Smooth muscle cell (in vitro differentiated cells): ENCODE data around the gene NR2C2. TPM values are rescaled to one million over a fixed set of nuclear protein-coding genes. Genes with fewer than 3 reads are reported as not detected.

Experiments
- DNase-seq: peaks from one replicate; lab custom pipeline; 2025; ENCODE audit not compliant: unreplicated experiment; lab: John Stamatoyannopoulos, UW
- H2AFZ ChIP-seq: fragments of 200-600 bp; sonication (generic); 2 replicates; pipeline ENCODE4 v1.6.0; 2016; ENCODE audit warnings: antibody characterized with exemption, low read depth, mild to moderate bottlenecking
- H3F3A ChIP-seq: fragments of 200-600 bp; sonication (generic); 2 replicates; pipeline ENCODE4 v1.6.0; 2017; ENCODE audit warnings: antibody characterized with exemption, low read depth
- H3K27ac ChIP-seq: fragments of 200-600 bp; sonication (generic); 2 replicates; pipeline ENCODE4 v1.5.1; 2016; ENCODE audit warnings: low read depth, mild to moderate bottlenecking
- H3K27me3 ChIP-seq: fragments of 200-600 bp; sonication (generic); 2 replicates; pipeline ENCODE4 v1.6.1; 2016; ENCODE audit warnings: low read depth, mild to moderate bottlenecking
- H3K36me3 ChIP-seq: fragments of 200-600 bp; sonication (generic); 2 replicates; pipeline ENCODE4 v1.5.1; 2016; ENCODE audit warnings: low read depth
- H3K4me1 ChIP-seq: fragments of 200-600 bp; sonication (generic); 2 replicates; pipeline ENCODE4 v1.5.1; 2016; ENCODE audit warnings: low read depth
- H3K4me2 ChIP-seq: fragments of 200-600 bp; sonication (generic); 2 replicates; pipeline ENCODE4 v1.6.0; 2016; ENCODE audit warnings: mild to moderate bottlenecking
- H3K4me3 ChIP-seq: fragments of 200-600 bp; sonication (generic); 2 replicates; pipeline ENCODE4 v1.5.1; 2016; ENCODE audit warnings: mild to moderate bottlenecking
- H3K79me2 ChIP-seq: fragments of 200-600 bp; sonication (generic); 2 replicates; pipeline ENCODE4 v1.6.0; 2016; ENCODE audit warnings: low read depth, mild to moderate bottlenecking
- H3K9ac ChIP-seq: fragments of 200-600 bp; sonication (generic); 2 replicates; pipeline ENCODE4 v1.6.0; 2016; ENCODE audit warnings: low read depth
- H3K9me3 ChIP-seq: fragments of 200-600 bp; sonication (generic); replicated peaks from 2 replicates; pipeline ENCODE4 v1.5.1; 2016; ENCODE audit warnings: low read depth
- H4K20me1 ChIP-seq: fragments of 200-600 bp; sonication (generic); 2 replicates; pipeline ENCODE4 v1.6.0; 2016; ENCODE audit warnings: low read depth
- CTCF ChIP-seq: fragments of 200-600 bp; sonication (generic); IDR thresholded peaks from 2 replicates; pipeline ENCODE4 v1.5.1; 2017; ENCODE audit warnings: borderline replicate concordance, mild to moderate bottlenecking, antibody characterized with exemption; ENCODE audit not compliant: insufficient read depth, poor library complexity, severe bottlenecking
- WGBS: methylation state at CpG from one replicate; pipeline ENCODE4 v1.1.7; 2016; ENCODE audit warnings: low lambda C conversion rate; 5-methylcytosine and 5-hydroxymethylcytosine counted together
- polyA plus RNA-seq: library from polyadenylated mRNA; unstranded; fragments of >200 nt; fragmentation: Nextera tagmentation; extraction: Ambion mirVana; gene quantifications from 2 replicates; pipeline ENCODE4 v1.2.1, GENCODE V29; 2016
- total RNA-seq: library from RNA; depleted of rRNA; stranded (reverse); fragments of >200 nt; gene quantifications from 2 replicates; pipeline ENCODE4 v1.2.3, GENCODE V29; 2014

Gene NR2C2
- total and polyA plus RNA-seq, 2 experiments from 2014 or later = 11.6 to 28.5 TPM

- Histone ChIP-seq H3K27ac (peak overlapping the region; percentile 97), H3K36me3 (no peaks in the 10 kb centered on the region)
- WGBS = 2% methylated on average over 8 of the region's 8 CpGs
Observed at GRCh38 chr3:14946739-14947099, 664 bp upstream of the NR2C2 start.

DNA sequence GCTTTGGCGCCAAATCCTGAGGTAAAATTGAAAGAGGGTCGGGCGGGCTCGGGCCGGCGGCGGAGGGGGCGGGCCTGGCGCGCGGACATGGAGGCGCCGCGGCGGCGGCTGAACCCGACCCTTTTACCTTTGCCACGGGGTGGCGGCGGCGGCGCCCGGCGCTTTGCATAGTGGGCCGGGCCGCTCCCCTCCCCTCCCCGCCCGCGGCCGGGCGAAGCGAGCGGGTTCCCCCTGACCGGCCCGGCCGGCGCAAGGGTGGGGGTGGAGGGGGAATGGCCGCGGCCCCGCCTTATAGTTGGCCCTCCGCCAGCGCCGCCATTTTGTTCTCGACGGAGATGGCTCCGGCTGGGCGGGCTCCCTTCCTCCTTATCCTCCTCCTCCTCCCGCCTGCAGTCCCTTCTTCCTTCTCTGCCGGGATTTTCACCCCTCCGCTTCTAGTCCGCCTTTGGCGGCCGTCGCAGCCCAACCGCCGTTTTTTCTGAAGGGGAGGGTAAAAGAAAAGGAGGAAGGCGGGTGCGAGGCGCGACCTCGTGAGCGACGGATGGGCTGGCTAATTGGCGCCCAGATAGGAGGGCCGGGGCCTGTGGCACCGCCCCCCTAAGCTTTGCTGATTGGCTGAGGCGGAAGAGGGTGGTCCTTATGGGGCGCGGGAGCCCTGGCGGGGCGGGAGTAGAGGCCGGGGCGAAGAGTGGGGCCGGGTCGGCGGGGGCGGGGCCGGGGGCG, 664 bp downstream of the NR2C2 start:
- peaks cover 4% of the 10 kb centered on the region for H3F3A ChIP-seq
- no peaks in the 10 kb centered on the region for H3K27me3 ChIP-seq
- peak overlapping the region; percentile 93 for H3K4me2 ChIP-seq
- peak overlapping the region; percentile 84 for H3K4me3 ChIP-seq
- WGBS = under 1% methylated on average over 31 of the region's 79 CpGs
- TF ChIP-seq CTCF = no peak
- no peaks in the 10 kb centered on the region for H3K36me3 ChIP-seq
- peak overlapping the region; percentile 95 for H3K9ac ChIP-seq
- H3K27ac ChIP-seq = peak overlapping the region; percentile 97
- peak; percentile 99 for DNase-seq
- H4K20me1 ChIP-seq = peaks cover 57% of the 10 kb centered on the region
- H3K9me3 ChIP-seq = no peaks in the 10 kb centered on the region
- H3K79me2 ChIP-seq = peaks cover 82% of the 10 kb centered on the region
- H2AFZ ChIP-seq = peak overlapping the region; percentile 89
- peaks cover 23% of the 10 kb centered on the region for H3K4me1 ChIP-seq

More at GRCh38 chr3:14946739-14947099, 664 bp upstream of the NR2C2 start:
- TF ChIP-seq CTCF = no peak
- Histone ChIP-seq H3F3A (peaks cover 6% of the 10 kb centered on the region), H3K27me3 (no peaks in the 10 kb centered on the region), H3K9me3 (no peaks in the 10 kb centered on the region), H3K4me3 (peak overlapping the region; percentile 84), H3K79me2 (peaks cover 72% of the 10 kb centered on the region), H4K20me1 (peaks cover 54% of the 10 kb centered on the region), H3K9ac (peak overlapping the region; percentile 87), H3K4me1 (peaks cover 23% of the 10 kb centered on the region), H2AFZ (peak overlapping the region; percentile 88), H3K4me2 (peak overlapping the region; percentile 89)
- no peak for DNase-seq

- TF ChIP-seq CTCF = no peak
- no peaks in the 10 kb centered on the region for H3K9me3 ChIP-seq
- peak overlapping the region; percentile 84 for H3K4me3 ChIP-seq
- DNase-seq = no peak
- H3K27me3 ChIP-seq = no peaks in the 10 kb centered on the region
- peaks cover 84% of the 10 kb centered on the region for H3K79me2 ChIP-seq
- peaks cover 52% of the 10 kb centered on the region for H4K20me1 ChIP-seq
- H3K9ac ChIP-seq = peak overlapping the region; percentile 32
- peaks cover 3% of the 10 kb centered on the region for H3F3A ChIP-seq
- no peaks in the 10 kb centered on the region for H3K36me3 ChIP-seq
- no peak overlapping the region for H2AFZ ChIP-seq
- 2% methylated on average over 26 of the region's 26 CpGs for WGBS
- peak overlapping the region; percentile 3 for H3K27ac ChIP-seq
- peak overlapping the region; percentile 93 for H3K4me2 ChIP-seq
- peaks cover 23% of the 10 kb centered on the region for H3K4me1 ChIP-seq
Observed at GRCh38 chr3:14948609-14949038, 1.2 kb downstream of the NR2C2 start.

- DNase-seq = no peak
- WGBS = 55% methylated on average over 5 of the region's 5 CpGs
Observed at GRCh38 chr3:14949126-14949525, 1.7 kb downstream of the NR2C2 start.

More at GRCh38 chr3:14949126-14949525, 1.7 kb downstream of the NR2C2 start:
- Histone ChIP-seq H3K9ac (no peak overlapping the region), H3K79me2 (peaks cover 84% of the 10 kb centered on the region), H3K9me3 (no peaks in the 10 kb centered on the region), H4K20me1 (peaks cover 51% of the 10 kb centered on the region), H3K4me1 (peaks cover 23% of the 10 kb centered on the region), H3K4me2 (peak overlapping the region; percentile 93), H2AFZ (no peak overlapping the region), H3K36me3 (no peaks in the 10 kb centered on the region), H3K27me3 (no peaks in the 10 kb centered on the region), H3F3A (no peaks in the 10 kb centered on the region), H3K4me3 (peak overlapping the region; percentile 84), H3K27ac (no peak overlapping the region)
- TF ChIP-seq CTCF = no peak
